ENCODE results near the gene LAMA3.

Gene LAMA3

GRCh38 chr18:23838233-23838632 is 149.0 kb downstream of the LAMA3 start:
- no peaks in the 10 kb centered on the region for H3K9me3 ChIP-seq (ENCODE audit: control insufficient read depth, insufficient read depth, low read depth, low read length)
- POLR2A ChIA-PET: no interaction called here
- TF ChIP-seq ZNF394 (tag by site-specific recombination; IDR thresholded peaks at IDR 0.05; ENCODE audit: borderline replicate concordance): no peak
- no peak for TF ChIP-seq ZNF214 (tag by site-specific recombination; IDR thresholded peaks at IDR 0.05; ENCODE audit: borderline replicate concordance)
- no peak for TF ChIP-seq ZNF76 (tag by site-specific recombination; IDR thresholded peaks at IDR 0.05; ENCODE audit: borderline replicate concordance, low read depth)
- no peak for TF ChIP-seq ZBTB7A (tag by site-specific recombination; IDR thresholded peaks at IDR 0.05; ENCODE audit: low read depth)
- no peak for TF ChIP-seq HOXD13 (CRISPR knock-in tag; IDR thresholded peaks at IDR 0.05; ENCODE audit: borderline replicate concordance)
- TF ChIP-seq, protein P1, sequence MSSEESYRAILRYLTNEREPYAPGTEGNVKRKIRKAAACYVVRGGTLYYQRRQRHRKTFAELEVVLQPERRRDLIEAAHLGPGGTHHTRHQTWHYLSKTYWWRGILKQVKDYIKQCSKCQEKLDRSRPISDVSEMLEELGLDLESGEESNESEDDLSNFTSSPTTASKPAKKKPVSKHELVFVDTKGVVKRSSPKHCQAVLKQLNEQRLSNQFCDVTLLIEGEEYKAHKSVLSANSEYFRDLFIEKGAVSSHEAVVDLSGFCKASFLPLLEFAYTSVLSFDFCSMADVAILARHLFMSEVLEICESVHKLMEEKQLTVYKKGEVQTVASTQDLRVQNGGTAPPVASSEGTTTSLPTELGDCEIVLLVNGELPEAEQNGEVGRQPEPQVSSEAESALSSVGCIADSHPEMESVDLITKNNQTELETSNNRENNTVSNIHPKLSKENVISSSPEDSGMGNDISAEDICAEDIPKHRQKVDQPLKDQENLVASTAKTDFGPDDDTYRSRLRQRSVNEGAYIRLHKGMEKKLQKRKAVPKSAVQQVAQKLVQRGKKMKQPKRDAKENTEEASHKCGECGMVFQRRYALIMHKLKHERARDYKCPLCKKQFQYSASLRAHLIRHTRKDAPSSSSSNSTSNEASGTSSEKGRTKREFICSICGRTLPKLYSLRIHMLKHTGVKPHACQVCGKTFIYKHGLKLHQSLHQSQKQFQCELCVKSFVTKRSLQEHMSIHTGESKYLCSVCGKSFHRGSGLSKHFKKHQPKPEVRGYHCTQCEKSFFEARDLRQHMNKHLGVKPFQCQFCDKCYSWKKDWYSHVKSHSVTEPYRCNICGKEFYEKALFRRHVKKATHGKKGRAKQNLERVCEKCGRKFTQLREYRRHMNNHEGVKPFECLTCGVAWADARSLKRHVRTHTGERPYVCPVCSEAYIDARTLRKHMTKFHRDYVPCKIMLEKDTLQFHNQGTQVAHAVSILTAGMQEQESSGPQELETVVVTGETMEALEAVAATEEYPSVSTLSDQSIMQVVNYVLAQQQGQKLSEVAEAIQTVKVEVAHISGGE (tag by site-specific recombination; conservative IDR thresholded peaks at IDR 0.05; ENCODE audit: low read depth): no peak
- TF ChIP-seq PBX3 (CRISPR knock-in tag; IDR thresholded peaks at IDR 0.05): no peak
- no peak for TF ChIP-seq SP2 (tag by site-specific recombination; IDR thresholded peaks at IDR 0.05)
- no peak for TF ChIP-seq ZNF266 (tag by site-specific recombination; IDR thresholded peaks at IDR 0.05; ENCODE audit: low read depth)
- TF ChIP-seq ZNF555 (tag by site-specific recombination; conservative IDR thresholded peaks at IDR 0.05): no peak
- no peak for TF ChIP-seq GLIS2 (tag by site-specific recombination; IDR thresholded peaks at IDR 0.05)
- TF ChIP-seq ZNF324 (tag by site-specific recombination; IDR thresholded peaks at IDR 0.05): no peak
- no peak for TF ChIP-seq ZNF621 (tag by site-specific recombination; IDR thresholded peaks at IDR 0.05)
- no peak for TF ChIP-seq ZNF549 (tag by site-specific recombination; IDR thresholded peaks at IDR 0.05)
- no peak for TF ChIP-seq HOXA7 (CRISPR knock-in tag; IDR thresholded peaks at IDR 0.05; ENCODE audit: borderline replicate concordance)
- no peak for TF ChIP-seq ZNF692 (tag by site-specific recombination; IDR thresholded peaks at IDR 0.05)
- TF ChIP-seq YY1 (tag by site-specific recombination; IDR thresholded peaks at IDR 0.05): no peak
- TF ChIP-seq ZFP69B (tag by site-specific recombination; IDR thresholded peaks at IDR 0.05): no peak
- H3K27ac ChIP-seq (ENCODE audit: extremely low read depth, low read depth, low read length): no peak overlapping the region
- no peaks in the 10 kb centered on the region for H3K4me1 ChIP-seq (ENCODE audit: control insufficient read depth, insufficient read depth, low read length)
- CTCF ChIA-PET: interaction anchor here (0.5 to 3.1 kb wide), 4 partner anchors 26 to 924 kb away, joined by 3 to 21 read pairs (median 4); no protein-coding TSS in a partner anchor
- H3K36me3 ChIP-seq (ENCODE audit: control insufficient read depth in 2 of 2, insufficient read depth in 1 of 2, low read length in 2 of 2): peaks cover 0 to 30% of the 10 kb centered on the region in 2 experiments; a peak in 1 of 3 replicates
- no peak overlapping the region for H3K4me3 ChIP-seq (ENCODE audit: low read depth, low read length)

- Histone ChIP-seq H3K4me1 (ENCODE audit: control insufficient read depth, insufficient read depth, low read length) (no peaks in the 10 kb centered on the region), H3K4me3 (ENCODE audit: low read depth, low read length) (no peak overlapping the region), H3K36me3 (ENCODE audit: control insufficient read depth in 2 of 2, insufficient read depth in 1 of 2, low read length in 2 of 2) (peaks cover 0 to 33% of the 10 kb centered on the region in 2 experiments; a peak in 1 of 3 replicates), H3K9me3 (ENCODE audit: control insufficient read depth, insufficient read depth, low read depth, low read length) (no peaks in the 10 kb centered on the region), H3K27ac (ENCODE audit: extremely low read depth, low read depth, low read length) (no peak overlapping the region)
- CTCF ChIA-PET: interaction anchor here (0.5 to 3.1 kb wide), 3 partner anchors 79 to 925 kb away, joined by 3 to 21 read pairs (median 3); no protein-coding TSS in a partner anchor
- POLR2A ChIA-PET: no interaction called here
- TF ChIP-seq IKZF3 (tag by site-specific recombination; IDR thresholded peaks at IDR 0.05) (no peak), ZNF148 (tag by site-specific recombination; IDR thresholded peaks at IDR 0.05; ENCODE audit: borderline replicate concordance) (no peak), ZNF274 (IDR thresholded peaks at IDR 0.05; ENCODE audit: low read length) (no peak), ZNF274 (tag by site-specific recombination; IDR thresholded peaks at IDR 0.05; ENCODE audit: borderline replicate concordance) (no peak), ZNF121 (tag by site-specific recombination; IDR thresholded peaks at IDR 0.05) (no peak), ZNF341 (tag by site-specific recombination; IDR thresholded peaks at IDR 0.05; ENCODE audit: low read depth) (no peak), ZNF140 (tag by site-specific recombination; IDR thresholded peaks at IDR 0.05) (no peak), ZNF692 (tag by site-specific recombination; IDR thresholded peaks at IDR 0.05) (no peak), ZNF10 (tag by site-specific recombination; IDR thresholded peaks at IDR 0.05) (no peak)
Observed at GRCh38 chr18:23838801-23839366, 149.6 kb downstream of the LAMA3 start.
